GM12875 (cell line): ENCODE data around the gene TBX21.
"Not testable (repeated sequence)": the region's sequence is repeated elsewhere in the genome, so short reads cannot be mapped to it uniquely, and the experiment has no call there.

Experiments
- H3K4me3 ChIP-seq: one replicate; pipeline ENCODE4 v1.5.1; 2011; ENCODE audit warnings: low read depth, low read length, control low read depth
- TF ChIP-seq, protein P1 (sequence below): IDR thresholded peaks from 2 replicates; pipeline ENCODE4 v1.5.1; 2011; ENCODE audit warnings: low read depth, mild to moderate bottlenecking, control low read depth, inconsistent platforms, low read length, moderate library complexity, borderline replicate concordance; ENCODE audit not compliant: insufficient read depth

TBX21 gene

DNA sequence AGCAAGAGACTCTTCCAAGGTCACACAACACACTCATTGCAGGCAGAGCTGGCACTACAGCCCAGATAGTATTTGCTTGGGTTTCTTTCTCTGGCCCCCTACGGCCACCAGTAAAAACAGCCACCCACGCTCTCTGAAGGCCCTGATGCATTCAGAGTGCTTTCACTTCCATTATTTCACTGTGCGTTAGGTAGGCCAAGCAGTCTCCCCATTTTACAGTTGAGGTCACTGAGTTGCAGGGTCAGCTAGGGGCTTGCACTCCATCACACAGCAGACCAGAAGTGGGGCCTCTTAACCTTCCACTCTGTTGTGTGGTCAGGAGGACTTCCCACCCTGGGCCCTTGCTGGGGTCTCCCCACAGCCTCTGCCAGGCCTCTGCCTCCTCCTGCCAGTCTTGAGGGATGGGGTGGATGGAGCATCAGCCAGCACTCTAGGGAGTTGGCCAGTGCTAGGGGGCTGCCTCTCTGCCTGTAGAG lies 2.5 kb downstream of the TBX21 start:
- no peak overlapping the region for H3K4me3 ChIP-seq
- TF ChIP-seq, protein P1, sequence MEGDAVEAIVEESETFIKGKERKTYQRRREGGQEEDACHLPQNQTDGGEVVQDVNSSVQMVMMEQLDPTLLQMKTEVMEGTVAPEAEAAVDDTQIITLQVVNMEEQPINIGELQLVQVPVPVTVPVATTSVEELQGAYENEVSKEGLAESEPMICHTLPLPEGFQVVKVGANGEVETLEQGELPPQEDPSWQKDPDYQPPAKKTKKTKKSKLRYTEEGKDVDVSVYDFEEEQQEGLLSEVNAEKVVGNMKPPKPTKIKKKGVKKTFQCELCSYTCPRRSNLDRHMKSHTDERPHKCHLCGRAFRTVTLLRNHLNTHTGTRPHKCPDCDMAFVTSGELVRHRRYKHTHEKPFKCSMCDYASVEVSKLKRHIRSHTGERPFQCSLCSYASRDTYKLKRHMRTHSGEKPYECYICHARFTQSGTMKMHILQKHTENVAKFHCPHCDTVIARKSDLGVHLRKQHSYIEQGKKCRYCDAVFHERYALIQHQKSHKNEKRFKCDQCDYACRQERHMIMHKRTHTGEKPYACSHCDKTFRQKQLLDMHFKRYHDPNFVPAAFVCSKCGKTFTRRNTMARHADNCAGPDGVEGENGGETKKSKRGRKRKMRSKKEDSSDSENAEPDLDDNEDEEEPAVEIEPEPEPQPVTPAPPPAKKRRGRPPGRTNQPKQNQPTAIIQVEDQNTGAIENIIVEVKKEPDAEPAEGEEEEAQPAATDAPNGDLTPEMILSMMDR = no peak

DNA sequence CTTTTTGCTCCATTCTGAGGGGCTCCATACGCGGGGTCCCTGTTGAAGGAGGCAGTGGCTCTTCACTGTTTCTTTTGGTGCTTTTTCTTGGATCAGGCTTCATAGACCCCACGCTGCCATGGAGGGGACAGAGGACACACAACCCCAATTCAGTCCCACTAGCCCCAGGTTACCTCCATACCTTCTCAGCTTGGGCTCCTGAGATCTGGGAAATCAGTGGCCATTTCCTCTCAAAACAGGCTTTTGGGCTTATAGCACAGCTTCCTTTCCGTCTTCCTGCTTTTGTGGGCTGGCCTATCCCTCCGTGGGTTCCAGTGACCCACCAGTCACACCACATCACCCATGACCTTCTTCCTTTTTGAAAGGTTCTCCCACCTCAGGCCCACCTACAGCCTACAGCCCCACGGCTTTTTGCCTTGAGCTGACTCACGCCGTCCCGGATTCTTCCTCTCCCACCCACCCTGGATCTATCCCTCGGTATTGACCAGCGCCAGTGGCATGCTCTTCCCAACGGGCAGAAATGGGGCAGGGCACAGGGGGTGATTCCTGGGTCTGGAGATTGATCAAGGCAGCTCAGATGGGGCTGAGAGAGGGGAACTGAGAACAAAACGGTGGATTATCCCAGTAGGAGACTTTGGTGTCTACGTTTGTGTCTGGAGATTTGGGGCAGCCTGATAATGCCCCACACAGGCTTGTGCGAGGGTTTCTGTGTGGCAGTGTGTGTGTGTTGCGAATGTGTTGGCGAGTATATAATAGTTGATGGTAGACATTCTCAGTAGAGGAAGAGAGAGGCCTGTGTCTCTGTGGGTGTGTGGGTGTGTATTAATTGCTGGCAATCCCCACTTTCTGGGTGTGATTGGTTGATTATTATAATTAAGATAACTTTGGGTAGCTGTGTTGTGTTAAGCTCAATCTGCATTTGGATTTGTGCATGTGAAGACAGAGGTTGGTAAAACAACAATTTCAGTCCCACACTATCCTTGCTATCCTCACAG lies 3.8 kb downstream of the TBX21 start:
- no peak overlapping the region for H3K4me3 ChIP-seq
- TF ChIP-seq, protein P1 = no peak

DNA sequence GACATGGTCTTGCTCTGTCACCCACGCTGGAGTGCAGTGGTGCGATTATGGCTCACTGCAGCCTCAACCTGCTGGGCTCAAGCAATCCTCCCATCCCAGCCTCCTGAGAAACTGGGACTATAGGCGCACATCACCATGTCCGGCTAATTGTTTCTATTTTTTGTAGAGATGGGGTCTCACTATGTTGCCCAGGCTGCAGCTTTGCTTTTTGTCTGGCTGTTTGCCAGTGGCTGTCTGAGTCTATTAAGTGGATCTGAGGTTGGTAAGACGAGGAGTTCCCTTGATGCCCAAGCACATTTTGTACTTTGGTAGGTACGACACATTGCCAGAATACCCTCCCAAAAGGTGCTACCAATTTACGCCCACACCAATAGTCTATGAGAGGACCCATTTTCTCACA lies 5.1 kb downstream of the TBX21 start:
- H3K4me3 ChIP-seq = no peak overlapping the region
- TF ChIP-seq, protein P1 = no peak

DNA sequence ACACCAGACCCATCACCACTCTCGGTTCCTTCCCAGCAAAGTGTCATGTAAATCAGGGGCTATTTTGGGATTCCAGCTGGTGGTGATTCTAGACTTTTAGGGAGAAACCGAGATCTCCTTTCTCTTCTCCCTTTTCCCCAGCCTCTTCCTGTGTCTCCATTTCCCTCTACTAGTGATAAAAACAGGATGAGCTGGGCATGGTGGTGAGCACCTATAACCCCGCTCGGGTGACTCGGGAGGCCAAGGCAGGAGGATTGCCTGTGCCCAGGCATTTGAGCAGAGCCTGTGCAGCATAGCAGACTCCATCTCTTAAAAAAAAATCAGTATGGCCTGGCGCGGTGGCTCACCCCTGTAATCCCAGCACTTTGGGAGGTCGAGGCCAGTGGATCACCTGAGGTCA lies 6.1 kb downstream of the TBX21 start:
- TF ChIP-seq, protein P1 = no peak
- H3K4me3 ChIP-seq = no peak overlapping the region

DNA sequence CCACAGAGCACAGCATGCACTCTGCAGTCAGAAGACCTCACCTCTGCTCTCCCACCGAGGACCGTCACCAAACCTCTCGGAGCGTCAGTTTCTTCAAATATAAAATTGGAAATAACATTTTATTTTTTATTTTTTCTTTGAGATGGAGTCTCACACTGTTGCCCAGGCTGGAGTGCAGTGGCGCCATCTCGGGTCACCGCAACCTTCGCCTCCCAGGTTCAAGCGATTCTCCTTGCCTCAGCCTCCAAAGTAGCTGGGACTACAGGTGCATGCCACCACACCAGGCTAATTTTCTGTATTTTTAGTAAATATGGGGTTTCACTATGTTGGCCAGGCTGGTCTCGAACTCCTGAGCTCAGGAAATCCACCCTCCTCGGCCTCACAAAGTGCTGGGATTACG lies 6.9 kb downstream of the TBX21 start:
- H3K4me3 ChIP-seq = not testable (repeated sequence)

DNA sequence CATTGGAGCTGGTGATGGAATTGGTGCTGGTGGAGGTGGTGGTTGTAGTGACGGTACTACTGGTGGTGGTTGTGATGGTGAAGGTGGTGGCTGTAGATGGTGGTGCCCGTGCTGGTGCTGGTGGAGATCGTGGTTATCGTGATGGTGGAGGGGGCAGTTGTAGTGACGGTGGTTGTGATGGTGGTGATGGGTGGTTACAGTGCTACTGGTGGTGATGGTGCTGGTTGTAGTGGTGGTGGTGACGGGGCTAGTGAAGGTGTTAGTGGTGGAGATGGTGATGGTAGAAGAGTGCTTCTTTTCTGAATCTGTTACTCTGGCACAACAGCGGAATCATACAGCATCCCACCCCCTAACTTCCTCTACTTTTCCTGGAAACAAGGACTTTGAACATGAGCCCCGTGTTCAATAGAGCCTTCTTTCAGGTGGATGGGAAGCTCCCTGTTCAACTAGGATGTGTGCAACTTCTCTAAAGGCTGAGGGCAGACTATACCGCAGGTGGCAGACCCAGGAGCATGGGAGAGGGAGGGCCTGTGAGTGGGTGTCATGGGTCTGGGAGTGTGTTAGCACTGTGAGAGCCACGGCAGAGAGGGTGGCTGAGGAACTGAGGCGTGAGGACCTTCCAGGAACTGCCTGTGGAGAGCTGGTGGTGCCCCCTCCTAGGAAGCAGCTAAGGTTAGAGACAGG lies 8.2 kb downstream of the TBX21 start:
- no peak overlapping the region for H3K4me3 ChIP-seq
- TF ChIP-seq, protein P1 = no peak

DNA sequence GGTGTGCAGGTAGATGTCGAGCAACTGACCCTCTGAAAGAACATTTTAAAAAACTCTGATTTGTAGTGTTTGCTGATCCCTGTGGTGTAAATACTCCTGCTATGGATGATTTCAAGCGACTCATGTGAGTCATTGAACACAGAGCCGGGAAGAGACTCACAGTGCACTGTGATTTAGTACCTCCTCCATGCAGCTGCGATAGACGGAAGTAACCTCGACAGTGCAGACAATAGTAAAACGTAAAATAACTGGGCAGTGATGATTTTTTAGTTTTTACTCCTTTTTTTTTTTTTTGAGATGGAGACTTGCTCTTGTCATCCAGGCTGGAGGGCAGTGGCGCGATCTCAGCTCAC lies 8.7 kb downstream of the TBX21 start:
- TF ChIP-seq, protein P1 = no peak
- H3K4me3 ChIP-seq = no peak overlapping the region
